HCT116 (cell line): ENCODE data around the gene TALDO1. TPM values are rescaled to one million over a fixed set of nuclear protein-coding genes. Genes with fewer than 3 reads are reported as not detected.

ENCODE experiments used
- ATAC-seq: fragments of 200-7000 bp; cut with Tn5 transposase; 2 replicates; pipeline ENCODE4 v1.9.1; 2020; ENCODE audit warnings: mild to moderate bottlenecking, moderate library complexity
- BruUV-seq: library from RNA; stranded (reverse); fragments of 400-500 nt; replicated peaks from 2 replicates; lab custom pipeline; 2021; lab: Mats Ljungman, UMichigan
- CTCF ChIA-PET: fragments of 300-600 bp; sonication (Branson Sonifier 250); formaldehyde crosslinking; loops from one replicate; lab custom pipeline; 2021; ENCODE audit warnings: antibody characterized with exemption; lab: Charles Lee
- POLR2A ChIA-PET: fragments of 300-600, 350-600 bp; sonication (Branson Sonifier 250); formaldehyde crosslinking; loops from one replicate; lab custom pipeline; 2021; ENCODE audit warnings: antibody characterized with exemption; lab: Charles Lee
- RAD21 ChIA-PET, 2 experiments: fragments of 300-600 bp; sonication (Branson Sonifier 250); formaldehyde crosslinking; loops; one replicate each; lab custom pipeline; 2023; ENCODE audit warnings: low total read pairs in 2 of 2; ENCODE audit not compliant: uncharacterized antibody in 2 of 2, unreplicated experiment in 2 of 2, low non-redundant PET in 1 of 2; lab: Charles Lee
- DNase-seq: peaks from one replicate; pipeline ENCODE4 v3.0.0-alpha.2; 2010; ENCODE audit warnings: low read depth, low spot score
- H2AFZ ChIP-seq: fragments of 200-600 bp; shearing (Covaris generic), sonication (generic); 2 replicates; pipeline ENCODE4 v1.6.1; 2017; ENCODE audit warnings: low read depth, mixed run types, mixed read lengths, antibody characterized with exemption, low read length; ENCODE audit not compliant: poor library complexity, severe bottlenecking
- H3K27ac ChIP-seq: 2 replicates; pipeline ENCODE4 v1.5.1; 2012; ENCODE audit warnings: low read depth, low read length
- H3K27me3 ChIP-seq: fragments of 200-600 bp; sonication (generic); 2 replicates; pipeline ENCODE4 v1.6.1; 2016; ENCODE audit warnings: mixed run types, low read length, mixed read lengths; ENCODE audit not compliant: insufficient read depth
- H3K36me3 ChIP-seq, 2 experiments: fragments of 200-500 bp in 1 of 2; fragments of 200-600 bp in 1 of 2; sonication (Bioruptor generic) in 1 of 2; sonication (generic) in 1 of 2; 2 replicates each; pipeline versions ENCODE4 v1.5.1 to v1.6.1; 2014 to 2016; ENCODE audit warnings: low read length in 2 of 2, inconsistent platforms in 1 of 2, mixed read lengths in 1 of 2, mixed run types in 1 of 2; ENCODE audit not compliant: insufficient read depth in 2 of 2, control insufficient read depth in 1 of 2
- H3K4me1 ChIP-seq, 2 experiments: fragments of 200-600 bp in 1 of 2; sonication (generic) in 1 of 2; 2 replicates each; pipeline versions ENCODE4 v1.5.1 to v1.6.1; 2012 to 2017; ENCODE audit warnings: low read length in 2 of 2, inconsistent platforms in 1 of 2, mild to moderate bottlenecking in 1 of 2, mixed read lengths in 1 of 2, mixed run types in 1 of 2, moderate library complexity in 1 of 2; ENCODE audit not compliant: insufficient read depth in 2 of 2, control insufficient read depth in 1 of 2
- H3K4me2 ChIP-seq: fragments of 200-600 bp; sonication (generic); 2 replicates; pipeline ENCODE4 v1.6.1; 2017; ENCODE audit warnings: mixed run types, low read length, mixed read lengths
- H3K4me3 ChIP-seq, 2 experiments: fragments of 200-600 bp in 1 of 2; sonication (generic) in 1 of 2; replicated peaks in 1 of 2; 2 replicates each; pipeline ENCODE4 v1.5.1; 2011 to 2016; ENCODE audit warnings: low read length in 2 of 2, control low read depth in 1 of 2, low read depth in 1 of 2, mild to moderate bottlenecking in 1 of 2, mixed read lengths in 1 of 2, mixed run types in 1 of 2
- H3K79me2 ChIP-seq: fragments of 200-600 bp; sonication (generic); 2 replicates; pipeline ENCODE4 v1.6.1; 2017; ENCODE audit warnings: mild to moderate bottlenecking, mixed run types, low read length, moderate library complexity, mixed read lengths; ENCODE audit not compliant: insufficient read depth
- H3K9ac ChIP-seq: fragments of 200-600 bp; sonication (generic); 2 replicates; pipeline ENCODE4 v1.6.1; 2016; ENCODE audit warnings: low read length, mixed read lengths
- H3K9me2 ChIP-seq: fragments of 200-600 bp; sonication (generic), shearing (Covaris generic); 2 replicates; pipeline ENCODE4 v1.6.1; 2017; ENCODE audit warnings: mixed run types, mild to moderate bottlenecking, moderate library complexity; ENCODE audit not compliant: insufficient read depth
- H3K9me3 ChIP-seq, 2 experiments: fragments of 200-500 bp in 1 of 2; fragments of 200-600 bp in 1 of 2; sonication (Bioruptor generic) in 1 of 2; sonication (generic) in 1 of 2; 2 replicates each; pipeline ENCODE4 v1.6.1; 2014 to 2017; ENCODE audit warnings: low read length in 2 of 2, mixed read lengths in 2 of 2, inconsistent platforms in 1 of 2, low read depth in 1 of 2, mild to moderate bottlenecking in 1 of 2, mixed run types in 1 of 2, moderate library complexity in 1 of 2; ENCODE audit not compliant: control insufficient read depth in 1 of 2, insufficient read depth in 1 of 2
- H4K20me1 ChIP-seq: fragments of 200-600 bp; sonication (generic), shearing (Covaris generic); 2 replicates; pipeline ENCODE4 v1.6.1; 2017; ENCODE audit warnings: mixed run types, mild to moderate bottlenecking, moderate library complexity; ENCODE audit not compliant: insufficient read depth
- ATF3 ChIP-seq: IDR thresholded peaks from 2 replicates; pipeline ENCODE4 v1.6.1; 2012
- CEBPB ChIP-seq: IDR thresholded peaks from 2 replicates; pipeline ENCODE4 v1.6.1; 2012; ENCODE audit warnings: low read depth
- CTCF ChIP-seq, 3 experiments: fragments of 200-600 bp in 1 of 3; sonication (generic) in 1 of 3; IDR thresholded peaks in 2 of 3; conservative IDR thresholded peaks in 1 of 3; 2 replicates each; pipeline ENCODE4 v1.5.1; 2012 to 2017; ENCODE audit warnings: low read depth in 2 of 3, low read length in 2 of 3, antibody characterized with exemption in 1 of 3, borderline replicate concordance in 1 of 3, control low read depth in 1 of 3, mild to moderate bottlenecking in 1 of 3, mixed read lengths in 1 of 3, mixed run types in 1 of 3, moderate library complexity in 1 of 3; ENCODE audit not compliant: insufficient read depth in 1 of 3
- ELF1 ChIP-seq: IDR thresholded peaks from 2 replicates; pipeline ENCODE4 v1.6.1; 2012; ENCODE audit warnings: low read depth, borderline replicate concordance
- EZH2 ChIP-seq: fragments of 200-600 bp; sonication (generic); IDR thresholded peaks from 2 replicates; pipeline ENCODE4 v1.6.1; 2017; ENCODE audit warnings: antibody characterized with exemption, mixed run types
- FOSL1 ChIP-seq: IDR thresholded peaks from 2 replicates; pipeline ENCODE4 v1.6.1; 2012; ENCODE audit warnings: low read depth
- JUND ChIP-seq: IDR thresholded peaks from 2 replicates; pipeline ENCODE4 v1.6.1; 2012
- SIN3A ChIP-seq: IDR thresholded peaks from 2 replicates; pipeline ENCODE4 v1.6.1; 2012; ENCODE audit warnings: low read depth
- YY1 ChIP-seq: IDR thresholded peaks from 2 replicates; pipeline ENCODE4 v1.6.1; 2011; ENCODE audit warnings: low read length, low read depth, moderate library complexity, mild to moderate bottlenecking; ENCODE audit not compliant: insufficient replicate concordance; ENCODE audit errors: extremely low read depth
- ZNF274 ChIP-seq: fragments of 200-500 bp; sonication (Bioruptor generic); IDR thresholded peaks from 2 replicates; pipeline ENCODE4 v1.6.1; 2014; ENCODE audit warnings: mild to moderate bottlenecking, low read depth, low read length, inconsistent platforms
- intact Hi-C: fragments of 100-400 bp; cut with micrococcal nuclease; formaldehyde crosslinking; loops from 2 replicates; pipeline ENCODE4 v1.10.0; 2022
- total RNA-seq: library from RNA; stranded (reverse); gene quantifications from one replicate; pipeline ENCODE4 v1.2.1, GENCODE V29; 2021; ENCODE audit not compliant: unreplicated experiment

The TALDO1 gene
- total RNA-seq, 1 experiment from 2014 or later = 242 TPM

GRCh38 chr11:724049-724777 lies 23.1 kb upstream of the TALDO1 start:
- CTCF ChIA-PET = no interaction called here
- Histone ChIP-seq H3K4me1 (peaks cover 7 to 34% of the 10 kb centered on the region in 2 experiments; a peak in 3 of 4 replicates), H3K36me3 (peaks cover 3 to 11% of the 10 kb centered on the region in 2 experiments; a peak in 2 of 4 replicates), H3K4me3 (no peak overlapping the region), H3K27ac (no peak overlapping the region; the same call in 1 of the 2 replicates), H3K4me2 (no peak overlapping the region), H4K20me1 (no peaks in the 10 kb centered on the region), H2AFZ (no peak overlapping the region), H3K9ac (no peak overlapping the region), H3K79me2 (no peaks in the 10 kb centered on the region), H3K9me2 (no peaks in the 10 kb centered on the region), H3K9me3 (no peaks in the 10 kb centered on the region), H3K27me3 (no peaks in the 10 kb centered on the region)
- ATAC-seq (no peak), DNase-seq (no peak)
- BruUV-seq = no TSS peak
- intact Hi-C loops = no loop called here
- RAD21 ChIA-PET = no interaction called here
- TF ChIP-seq ZNF274 (no peak), ATF3 (no peak), JUND (no peak), CEBPB (no peak), SIN3A (no peak), YY1 (no peak), ELF1 (no peak), CTCF (IDR thresholded peaks at IDR 0.05 in 2 of 3, conservative IDR thresholded peaks at IDR 0.05 in 1 of 3; ENCODE audit: borderline replicate concordance in 1 of 3, insufficient read depth in 1 of 3, low read depth in 2 of 3, low read length in 2 of 3) (no peak), FOSL1 (no peak), EZH2 (no peak)
- POLR2A ChIA-PET = no interaction called here
